Left renal cortex interstitium (tissue), 4 donors: Measurements from ENCODE around the gene PLCB1. TPM values are rescaled to one million over a fixed set of nuclear protein-coding genes. Genes with fewer than 3 reads are reported as not detected.
"Not testable (repeated sequence)": the region's sequence is repeated elsewhere in the genome, so short reads cannot be mapped to it uniquely, and the experiment has no call there.

ENCODE experiments used
- DNase-seq, 4 donors: peaks; one replicate each; pipeline ENCODE4 v3.0.0-alpha.2; 2013; ENCODE audit warnings: low read depth in 4 of 4, low spot score in 2 of 4, missing footprints in 1 of 4
- polyA plus RNA-seq, 4 donors: library from polyadenylated mRNA; unstranded; fragments of 120-200 nt; gene quantifications; one replicate each; pipeline ENCODE4 v1.2.1, GENCODE V29; 2013; ENCODE audit not compliant: insufficient read length in 4 of 4

PLCB1 gene
- polyA plus RNA-seq, 4 donors = 35.5 to 66.8 (median 41.4) TPM

- DNase-seq = no peak
Measured at GRCh38 chr20:8155229-8155628, 23.2 kb downstream of the PLCB1 start.

DNA sequence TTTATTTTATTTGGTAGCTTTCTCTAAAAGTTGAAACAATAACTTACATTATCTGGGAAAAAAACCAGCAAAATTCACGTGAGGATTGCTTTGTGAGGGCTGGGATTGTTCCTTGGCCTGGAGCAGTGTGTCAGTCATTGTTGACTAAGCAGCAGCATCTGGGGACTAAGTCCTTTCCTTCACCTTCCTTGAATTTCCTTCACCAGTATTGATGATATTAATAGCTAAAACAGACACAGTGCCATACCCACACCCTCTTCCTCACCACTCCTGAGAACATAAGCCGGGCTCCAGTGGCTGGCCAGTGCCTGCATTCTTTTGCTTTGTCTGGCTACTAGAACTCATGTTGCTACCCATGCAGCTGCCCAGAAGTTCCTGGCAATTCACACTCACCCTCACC is 23.7 kb downstream of the PLCB1 start:
- no peak for DNase-seq

- DNase-seq = no peak
Measured at GRCh38 chr20:8156235-8157079, 24.4 kb downstream of the PLCB1 start.

GRCh38 chr20:8159217-8159616 is 27.2 kb downstream of the PLCB1 start:
- DNase-seq = not testable (repeated sequence)

DNA sequence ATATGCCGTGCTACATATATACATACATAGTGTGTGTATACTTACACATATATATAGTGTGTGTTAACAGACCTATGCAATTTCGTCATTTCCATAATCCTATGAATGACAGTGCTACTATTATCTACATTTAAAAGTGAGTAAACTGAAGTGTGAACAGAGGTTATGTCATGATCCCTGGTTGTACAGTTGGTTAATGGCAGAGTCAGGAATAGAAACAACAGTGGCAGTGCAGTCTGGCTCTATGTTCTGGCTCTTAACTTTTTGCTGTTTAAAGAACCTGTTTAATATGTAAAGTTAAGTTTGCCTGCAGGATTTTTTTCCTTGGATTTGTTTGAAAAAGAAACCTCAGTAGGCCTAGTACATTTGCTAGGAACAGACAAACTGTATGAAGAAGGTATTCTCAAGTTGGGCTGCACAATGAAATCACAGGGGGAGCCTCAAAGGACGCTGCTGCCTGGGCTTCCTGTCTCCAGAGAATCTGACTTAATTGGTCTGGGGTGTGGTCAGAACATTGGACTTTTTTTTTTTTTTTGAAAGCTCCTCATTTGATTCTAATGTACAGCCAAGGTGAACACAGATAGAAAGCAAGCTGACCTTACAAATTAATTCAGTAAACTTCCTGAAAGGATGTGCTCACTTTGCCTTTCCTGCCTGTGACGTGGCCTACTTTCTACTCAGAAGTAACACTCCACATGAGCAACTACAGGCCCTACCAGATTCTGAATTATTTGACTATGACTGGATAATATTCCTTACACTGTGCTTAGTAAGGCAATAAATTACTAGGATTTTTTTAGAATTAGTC is 29.4 kb downstream of the PLCB1 start:
- no peak for DNase-seq

GRCh38 chr20:8162610-8163009 is 30.5 kb downstream of the PLCB1 start:
- no peak for DNase-seq

DNA sequence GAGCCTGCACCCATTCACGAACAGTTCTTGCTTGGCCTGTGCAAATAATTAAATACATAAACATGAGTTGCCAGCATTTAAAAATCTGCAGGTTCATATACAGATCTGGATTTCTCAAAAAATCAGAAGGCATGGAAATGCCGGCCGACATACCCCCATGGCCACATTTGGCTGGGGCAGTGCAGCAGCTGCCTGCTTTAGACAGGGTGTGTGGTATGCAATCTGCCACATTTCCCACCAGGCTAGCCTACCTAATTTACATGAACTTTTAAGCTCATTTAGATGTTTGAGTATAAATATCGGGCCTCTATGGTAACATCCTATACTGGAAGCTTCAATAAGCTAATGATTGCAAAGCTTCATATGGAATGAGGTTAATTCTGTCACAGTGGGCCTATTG is 31.5 kb downstream of the PLCB1 start:
- DNase-seq = no peak

DNA sequence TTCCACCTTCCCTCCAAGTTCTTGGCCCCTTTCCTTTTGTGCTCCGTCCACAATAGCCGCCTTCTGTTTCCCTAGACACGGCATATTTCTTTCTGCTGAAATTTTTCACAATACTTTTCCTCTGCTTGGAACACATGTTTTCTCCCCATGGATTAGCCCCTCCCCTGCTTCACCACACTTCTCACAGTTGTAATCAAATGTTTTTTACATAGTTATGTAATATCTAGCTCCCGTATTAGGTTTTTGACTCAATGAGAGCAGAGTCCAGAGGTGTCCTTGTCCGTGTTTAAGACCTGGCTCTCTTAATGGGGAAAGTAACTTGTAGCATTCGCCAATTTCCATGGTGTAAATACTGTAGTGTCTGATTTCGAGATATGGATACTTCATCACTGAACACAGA is 34.7 kb downstream of the PLCB1 start:
- DNase-seq = no peak

DNA sequence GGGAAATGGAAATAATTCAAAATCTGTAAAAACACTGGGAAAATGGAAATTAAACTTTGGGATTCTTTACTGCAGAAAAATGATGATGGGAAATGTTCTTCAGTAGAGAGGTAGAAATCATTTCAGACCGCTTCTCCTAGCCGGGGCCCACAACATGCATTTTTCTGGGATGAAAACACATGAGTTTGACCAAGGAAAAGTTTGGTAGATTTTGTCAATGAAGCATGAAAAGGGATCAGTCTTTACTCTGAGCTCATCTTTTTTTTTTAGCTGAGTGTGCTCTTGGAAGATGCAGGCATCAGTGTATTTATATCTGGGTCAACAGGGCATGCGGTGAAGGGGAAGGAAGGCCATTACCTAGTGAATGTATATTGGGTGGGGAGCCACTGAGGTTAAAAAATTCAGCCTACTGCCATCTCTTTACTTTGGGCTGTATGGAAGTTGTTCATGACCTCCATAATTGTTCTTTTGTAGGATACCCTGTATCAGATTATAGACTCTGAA is 36.8 kb downstream of the PLCB1 start:
- DNase-seq = no peak

- DNase-seq = no peak
Measured at GRCh38 chr20:8170921-8171320, 38.9 kb downstream of the PLCB1 start.

DNA sequence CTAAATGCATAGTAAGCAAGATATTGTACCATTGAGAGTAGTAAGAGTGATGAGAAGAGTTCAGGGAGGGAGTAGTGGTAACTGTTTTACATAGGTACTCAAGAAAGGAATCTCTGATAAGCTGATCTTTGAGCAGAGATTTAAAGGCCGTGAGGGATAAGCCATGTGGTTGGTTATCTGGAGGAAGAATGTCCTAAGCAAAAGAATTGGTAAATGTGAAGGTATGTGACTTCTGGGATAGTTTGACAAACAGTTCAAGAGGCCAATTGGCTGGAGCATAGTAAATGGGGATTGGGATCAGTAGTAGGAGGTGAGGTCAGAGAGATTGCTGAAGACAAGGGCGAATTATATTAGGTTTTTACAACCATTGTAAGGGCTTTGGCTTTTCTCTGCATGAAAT is 40.1 kb downstream of the PLCB1 start:
- DNase-seq = no peak

DNA sequence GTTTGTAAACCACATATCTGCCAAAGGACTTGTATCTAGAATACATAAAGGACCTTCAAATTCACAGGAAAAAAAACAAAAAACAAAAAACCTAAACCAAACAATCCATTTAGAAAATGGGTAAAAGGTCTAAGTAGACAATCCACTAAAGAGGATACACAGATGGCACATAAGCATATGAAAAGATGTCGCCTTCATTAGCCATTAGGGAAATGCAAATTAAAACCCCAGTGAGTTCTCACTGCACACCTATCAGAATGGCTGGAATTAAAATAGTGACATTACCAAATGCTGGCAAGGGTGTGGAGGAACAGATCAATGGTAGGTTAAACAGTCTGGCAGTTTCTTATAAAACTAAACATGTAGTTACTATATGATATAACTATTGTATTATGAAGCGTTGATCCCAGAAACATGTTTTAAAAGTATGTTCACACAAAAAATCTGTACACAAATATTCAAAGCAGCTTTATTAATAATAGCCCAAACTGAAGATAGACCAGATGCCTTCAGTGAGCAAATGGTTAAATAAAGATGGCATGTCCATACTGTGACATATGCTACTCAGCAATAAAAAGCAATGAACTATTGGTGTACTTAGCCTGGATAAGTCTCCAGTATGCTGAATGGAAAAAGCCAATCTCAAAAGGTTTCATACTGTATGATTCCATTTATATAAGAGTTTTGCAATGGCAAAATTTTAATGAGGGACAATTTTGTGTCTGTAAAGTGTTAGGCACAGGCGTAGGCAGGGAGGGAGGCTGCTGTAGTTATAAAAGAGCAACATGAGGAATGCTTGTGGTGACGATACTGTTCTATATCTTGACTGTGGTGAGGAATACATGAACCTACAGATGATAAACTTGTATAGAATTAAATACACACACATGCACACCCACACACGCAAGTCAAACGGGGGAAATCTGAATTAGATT is 43.9 kb downstream of the PLCB1 start:
- DNase-seq = no peak

DNA sequence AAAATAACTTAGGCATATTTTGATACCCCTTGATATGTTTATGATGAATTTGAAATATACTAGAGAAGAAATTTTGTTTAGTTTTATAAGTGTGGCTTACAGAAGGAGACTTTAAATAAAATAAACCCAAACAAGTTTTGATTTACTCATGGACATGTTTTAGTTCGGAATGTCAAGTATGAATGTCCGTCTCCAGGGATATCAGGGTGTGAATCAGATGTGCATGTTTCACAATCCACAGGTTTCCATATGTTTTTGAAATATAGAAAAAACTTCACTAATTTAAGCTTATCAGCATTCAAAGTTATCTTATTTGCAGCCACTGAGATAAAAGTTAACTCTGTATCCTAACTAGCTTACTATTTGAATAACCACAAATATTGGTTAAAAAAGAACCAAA is 51.5 kb downstream of the PLCB1 start:
- no peak for DNase-seq

GRCh38 chr20:8187740-8188139 is 55.7 kb downstream of the PLCB1 start:
- no peak for DNase-seq

GRCh38 chr20:8190043-8190880 is 58.2 kb downstream of the PLCB1 start:
- DNase-seq = peak in 1 of 4 donors; percentile 15

GRCh38 chr20:8194721-8195120 is 62.7 kb downstream of the PLCB1 start:
- no peak for DNase-seq

DNA sequence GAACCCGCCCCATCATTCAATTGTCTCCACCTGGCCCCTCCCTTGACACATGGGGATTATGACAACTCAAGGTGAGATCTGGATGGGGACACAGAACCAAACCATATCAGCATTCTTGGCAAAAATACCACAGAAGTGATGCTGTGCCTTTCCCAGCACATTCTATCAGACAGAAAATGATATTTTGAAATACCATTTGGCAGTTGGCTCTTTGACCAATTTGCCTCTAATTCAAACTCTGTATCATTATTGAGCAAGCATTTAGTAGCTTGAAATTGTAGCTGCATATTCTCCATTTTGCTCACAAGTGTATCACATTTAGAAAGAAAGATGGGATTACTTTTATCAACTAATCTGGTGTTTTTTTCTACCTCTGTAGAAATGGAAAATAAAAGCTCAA is 64.0 kb downstream of the PLCB1 start:
- DNase-seq = no peak

DNA sequence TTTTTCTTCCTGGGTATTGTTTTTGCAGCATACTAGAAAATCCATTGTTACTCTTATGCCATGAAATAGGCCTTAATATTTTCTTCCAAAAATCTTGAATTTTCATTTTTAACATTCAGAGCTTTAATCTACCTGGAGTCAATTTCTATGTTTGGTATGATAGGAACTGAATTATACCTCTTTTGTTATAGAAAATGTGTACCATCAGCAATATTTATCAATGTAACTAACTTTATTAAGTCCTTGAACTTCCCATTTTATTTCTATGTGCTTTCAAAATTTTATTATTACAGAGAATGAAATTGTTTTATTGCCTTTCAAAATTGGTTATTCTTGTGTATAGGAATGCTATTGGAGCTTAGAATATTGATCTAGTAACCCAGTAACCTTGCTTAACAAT is 68.2 kb downstream of the PLCB1 start:
- DNase-seq = no peak

GRCh38 chr20:8203366-8203765 is 71.3 kb downstream of the PLCB1 start:
- no peak for DNase-seq

GRCh38 chr20:8205996-8206395 is 73.9 kb downstream of the PLCB1 start:
- DNase-seq = no peak
